Renal cortex interstitium (tissue), 11 donors: ENCODE measurements around the gene ADCYAP1R1. TPM values are rescaled to one million over a fixed set of nuclear protein-coding genes. Genes with fewer than 3 reads are reported as not detected.

Source experiments
- DNase-seq, 11 donors: peaks; one replicate each; pipeline ENCODE4 v3.0.0-alpha.2; 2013; ENCODE audit warnings: low read depth in 9 of 11, low spot score in 4 of 11; ENCODE audit errors: extremely low read depth in 1 of 11
- polyA plus RNA-seq, 3 donors: library from polyadenylated mRNA; unstranded; fragments of 120-200 nt; gene quantifications; one replicate each; pipeline ENCODE4 v1.2.1, GENCODE V29; 2013; ENCODE audit not compliant: insufficient read length in 3 of 3

ADCYAP1R1 gene
- polyA plus RNA-seq, 3 donors: 0.74 to 1.5 (median 0.93) TPM

DNA sequence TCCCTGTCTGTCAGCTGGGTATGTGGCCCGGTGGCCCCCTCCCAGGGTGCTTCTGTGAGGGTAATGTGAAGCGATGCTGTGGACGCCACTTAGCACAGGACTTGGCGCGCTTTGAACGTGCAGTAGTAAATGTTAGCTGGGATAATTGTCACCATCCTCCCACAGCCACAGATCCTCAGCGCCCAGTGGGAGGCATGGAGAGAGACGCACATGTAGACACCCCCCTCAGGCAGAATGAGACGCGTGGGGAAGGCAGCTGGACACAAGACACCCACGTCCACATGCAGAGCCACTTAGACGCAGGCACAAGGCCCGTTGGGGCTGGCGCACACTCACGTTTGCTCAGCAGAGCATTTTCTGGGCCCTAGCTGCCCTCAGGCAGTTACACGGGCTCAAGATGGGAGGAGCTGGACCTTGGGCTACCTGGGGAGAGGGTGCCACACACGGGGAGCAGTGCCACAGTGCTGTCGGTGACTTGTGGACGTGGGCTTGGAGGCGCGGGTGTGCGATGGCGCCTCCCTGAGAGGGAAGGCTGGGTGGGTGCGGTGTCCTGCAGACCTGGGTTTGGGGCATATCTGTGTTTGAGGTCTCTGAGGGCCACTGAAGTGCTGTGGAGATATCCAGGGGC lies 26.4 kb downstream of the ADCYAP1R1 start:
- no peak for DNase-seq

DNA sequence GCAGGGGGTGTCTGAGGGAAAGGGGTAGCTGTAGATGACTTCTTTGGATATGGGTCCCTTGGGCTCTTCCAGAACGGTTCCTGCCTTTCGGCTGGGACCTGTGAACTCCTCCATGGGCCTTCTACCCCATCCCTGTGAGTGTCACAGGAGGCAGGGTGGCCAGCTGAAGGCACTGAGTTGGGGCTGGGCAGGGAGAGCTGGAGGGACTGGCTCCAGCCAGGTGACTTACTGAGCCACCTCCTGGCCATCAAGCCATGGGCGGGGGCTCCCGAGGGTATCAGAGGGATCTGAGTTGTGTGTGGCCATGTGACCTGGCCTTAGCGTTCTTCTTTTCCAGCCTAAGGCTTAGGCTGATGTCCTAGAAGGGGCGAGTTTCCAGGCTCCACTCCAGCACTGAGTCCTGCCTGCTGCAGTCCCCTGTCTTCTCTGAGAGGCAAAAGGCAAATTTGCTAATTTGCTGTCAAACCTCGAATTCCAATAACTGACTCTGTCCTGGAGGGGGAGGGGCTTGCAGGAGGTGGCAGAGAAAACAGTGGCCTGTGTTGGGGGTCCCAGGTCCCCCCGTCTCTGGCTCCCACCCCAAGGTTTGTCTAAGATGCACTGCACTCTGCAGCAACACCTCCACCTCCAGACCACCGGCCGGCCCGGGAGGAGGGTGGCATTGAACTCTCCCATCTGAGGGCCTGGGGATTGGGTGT lies 27.2 kb downstream of the ADCYAP1R1 start:
- DNase-seq: no peak

DNA sequence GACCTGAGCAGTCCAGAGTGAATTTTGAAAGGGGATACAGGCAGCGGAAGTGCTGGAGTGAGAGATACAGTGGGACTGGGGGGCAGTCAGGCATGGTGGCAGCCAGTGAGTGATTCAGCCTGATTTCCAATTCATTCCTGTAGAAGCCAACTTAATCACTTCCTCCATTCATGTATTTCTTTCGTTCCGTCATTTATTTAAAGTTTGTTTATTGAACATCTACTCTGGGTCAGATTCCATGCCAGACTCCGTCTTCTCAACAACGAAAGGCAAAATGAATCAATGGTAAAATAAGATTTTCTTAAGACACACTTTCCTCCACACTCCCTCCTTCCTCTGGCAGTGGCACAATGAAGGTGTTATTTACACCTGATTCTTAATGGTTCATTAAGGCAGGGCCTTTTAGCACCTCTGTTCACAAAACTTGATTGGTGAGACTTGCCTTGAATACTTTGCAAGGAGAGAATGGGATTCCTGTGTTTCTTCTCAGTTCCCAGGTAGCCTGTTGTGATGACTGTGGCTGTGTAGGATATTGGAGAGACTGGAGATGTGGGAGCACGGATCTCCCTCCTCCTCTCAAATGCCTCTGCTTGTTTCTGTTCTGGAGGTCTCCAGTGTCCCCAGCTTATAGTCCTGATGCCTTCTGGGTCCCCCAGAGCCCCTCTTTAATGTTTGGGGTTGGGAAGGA lies 27.9 kb downstream of the ADCYAP1R1 start:
- no peak for DNase-seq

DNA sequence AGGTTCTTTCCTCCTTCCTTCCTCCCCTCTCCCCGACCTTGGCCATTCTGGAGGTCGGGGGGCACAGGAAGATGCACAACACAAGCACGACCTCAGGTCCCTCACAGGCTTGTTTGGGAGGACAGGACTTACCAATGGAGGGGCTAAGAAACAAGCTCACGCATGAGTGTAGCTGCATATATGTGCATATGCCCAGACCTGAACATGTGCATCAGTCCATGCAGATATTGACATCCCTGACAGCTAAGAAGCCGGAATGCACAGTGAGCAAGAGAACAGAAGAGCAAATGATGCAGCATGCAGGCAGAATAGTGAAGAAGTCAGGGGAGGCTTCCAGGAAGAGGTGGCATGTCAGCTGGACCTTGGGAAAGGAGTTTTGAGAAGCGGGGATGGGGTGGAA lies 28.7 kb downstream of the ADCYAP1R1 start:
- DNase-seq: no peak

DNA sequence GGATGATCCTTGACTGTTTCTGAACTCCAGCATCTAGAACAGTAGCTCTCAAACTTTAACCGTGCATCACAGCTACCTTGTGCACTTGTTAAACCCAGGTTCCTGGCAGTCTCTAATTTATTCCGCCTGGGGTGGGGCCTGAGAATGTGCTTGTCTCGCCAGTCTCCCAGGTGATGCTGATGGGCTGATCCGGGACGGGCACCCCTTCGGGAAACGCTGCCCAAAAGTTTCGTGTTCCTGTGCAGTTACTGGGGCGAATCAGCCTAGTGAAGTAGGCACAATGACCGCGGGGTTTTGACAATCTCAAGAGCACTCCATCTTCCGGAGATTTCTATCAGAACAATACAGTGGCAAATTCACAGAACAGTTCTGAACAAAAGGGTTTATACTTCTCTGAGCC lies 29.9 kb downstream of the ADCYAP1R1 start:
- DNase-seq: no peak

DNA sequence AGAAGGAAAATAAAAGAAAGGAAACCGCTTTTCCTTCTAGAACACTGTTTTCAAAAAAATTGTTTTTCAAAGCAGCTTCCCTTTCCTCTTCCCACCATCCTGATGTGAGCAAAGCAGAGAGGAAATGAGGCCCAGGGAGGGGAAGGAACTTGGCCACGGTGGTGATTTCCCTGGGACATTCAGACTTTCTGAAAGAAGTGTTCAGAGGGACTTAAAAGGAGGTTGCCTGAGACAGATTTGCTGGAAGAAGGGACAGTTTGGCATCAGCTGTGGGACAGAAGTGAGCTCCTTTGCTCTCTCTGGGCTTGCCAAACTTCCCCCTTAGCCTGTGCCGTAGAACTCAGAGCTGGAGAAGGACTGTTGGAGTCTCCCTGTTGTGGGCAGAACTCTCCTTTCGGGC lies 30.3 kb downstream of the ADCYAP1R1 start:
- peak in 6 of 11 donors; percentile 8 to 39 (median 20) for DNase-seq

DNA sequence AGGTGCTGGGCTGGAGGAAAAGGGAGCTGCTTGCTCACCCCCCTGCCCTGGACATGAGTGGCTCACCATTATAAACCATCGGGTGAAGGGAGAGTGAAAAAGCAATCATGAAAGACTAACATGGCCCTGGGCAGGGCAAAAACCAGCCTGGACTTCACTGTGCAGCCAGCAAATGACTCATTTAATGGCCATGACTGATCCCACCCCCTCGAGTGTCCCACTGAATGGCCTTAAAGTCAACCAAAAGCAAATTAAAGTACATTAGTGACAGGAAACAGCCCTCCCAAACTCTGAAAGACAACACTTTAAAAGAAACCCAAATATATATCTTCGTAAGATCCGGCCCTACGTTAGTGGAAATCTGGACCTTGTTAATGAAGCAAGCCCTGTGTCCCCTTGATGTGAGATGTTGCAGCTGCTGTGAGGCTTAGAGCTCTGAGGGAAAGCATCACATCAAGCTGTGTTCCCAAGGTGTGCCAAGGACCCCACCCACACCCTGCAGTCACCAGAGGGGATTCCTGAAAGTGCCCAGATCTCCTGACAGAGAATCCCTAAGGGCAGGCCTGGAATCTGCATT lies 31.2 kb downstream of the ADCYAP1R1 start:
- peak in 10 of 11 donors; percentile 25 to 74 (median 47) for DNase-seq

DNA sequence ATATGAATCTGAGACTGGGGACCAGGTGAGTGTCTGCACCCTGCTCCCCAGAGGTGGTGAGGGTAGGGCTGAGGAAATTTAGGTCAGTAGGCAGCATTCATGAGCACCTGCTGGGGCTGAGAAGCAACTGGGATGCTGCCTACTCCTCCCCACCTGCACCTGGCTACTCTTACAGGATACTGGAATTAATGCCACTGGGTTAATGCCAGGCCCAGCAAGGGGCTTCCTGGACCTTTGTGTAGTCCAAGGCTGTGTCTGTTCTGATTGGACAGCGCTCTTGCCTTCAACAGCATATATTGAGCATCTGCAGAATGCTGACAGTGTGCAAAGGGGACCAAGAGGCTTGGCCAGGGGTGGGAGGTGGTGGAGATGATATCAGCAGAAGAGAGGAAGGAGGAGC lies 32.1 kb downstream of the ADCYAP1R1 start:
- no peak for DNase-seq

DNA sequence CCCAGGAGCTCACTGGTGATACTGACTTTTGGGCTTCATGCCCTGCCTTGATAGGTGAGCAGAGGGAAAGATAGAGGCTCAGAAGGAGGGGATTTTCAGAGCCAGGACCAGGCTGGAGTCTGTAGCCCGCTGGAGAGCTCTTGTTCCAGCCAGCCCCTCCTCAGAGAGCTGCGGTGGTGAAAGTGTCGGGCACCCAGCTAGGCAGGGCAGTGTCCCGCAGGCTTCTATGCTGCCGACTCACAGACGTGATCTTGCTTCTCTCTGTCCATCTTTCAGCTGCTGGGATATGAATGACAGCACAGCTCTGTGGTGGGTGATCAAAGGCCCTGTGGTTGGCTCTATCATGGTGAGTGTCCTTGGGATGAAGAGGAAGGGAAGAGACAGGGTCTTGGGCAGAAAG lies 35.2 kb downstream of the ADCYAP1R1 start:
- DNase-seq: no peak

DNA sequence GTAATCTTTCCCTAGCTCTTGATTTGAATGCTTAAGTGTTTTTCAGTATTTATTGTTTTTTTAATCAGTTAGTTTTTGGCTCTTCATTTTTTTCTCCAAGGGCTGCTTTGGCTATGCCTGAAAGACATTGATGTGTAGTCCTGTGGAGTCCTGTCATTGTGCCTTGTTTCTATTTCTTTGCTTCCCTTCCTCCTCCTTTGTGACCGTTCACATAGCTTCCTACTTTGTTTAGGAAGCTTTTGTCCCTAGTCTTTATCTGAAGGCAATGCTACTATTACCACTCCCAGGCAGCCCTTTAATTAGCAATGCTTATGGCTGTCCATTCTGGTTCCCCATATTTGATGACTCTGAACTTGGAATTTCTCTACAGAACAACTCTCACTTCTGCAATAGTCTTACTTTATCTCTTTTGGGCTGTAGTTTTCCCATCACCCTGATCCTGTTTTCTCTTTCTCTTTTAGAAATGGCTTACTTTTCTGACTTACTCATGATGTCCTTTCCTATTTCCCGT lies 39.9 kb downstream of the ADCYAP1R1 start:
- DNase-seq: no peak

DNA sequence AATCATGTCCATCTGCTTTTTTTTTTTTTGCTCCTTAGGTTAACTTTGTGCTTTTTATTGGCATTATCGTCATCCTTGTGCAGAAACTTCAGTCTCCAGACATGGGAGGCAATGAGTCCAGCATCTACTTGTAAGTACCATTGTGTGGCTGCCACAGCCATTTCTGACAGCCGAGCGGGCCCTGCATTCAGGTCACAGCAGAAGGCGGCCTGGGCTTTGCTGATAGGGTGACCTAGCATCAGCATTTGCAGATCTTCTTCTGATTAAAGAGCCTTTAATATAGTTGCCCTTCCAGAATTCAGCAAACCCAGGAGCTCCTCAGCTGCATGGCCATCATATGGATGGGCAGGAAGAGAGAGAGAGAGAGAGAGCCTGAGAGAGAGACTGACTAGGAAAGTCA lies 40.5 kb downstream of the ADCYAP1R1 start:
- DNase-seq: no peak

DNA sequence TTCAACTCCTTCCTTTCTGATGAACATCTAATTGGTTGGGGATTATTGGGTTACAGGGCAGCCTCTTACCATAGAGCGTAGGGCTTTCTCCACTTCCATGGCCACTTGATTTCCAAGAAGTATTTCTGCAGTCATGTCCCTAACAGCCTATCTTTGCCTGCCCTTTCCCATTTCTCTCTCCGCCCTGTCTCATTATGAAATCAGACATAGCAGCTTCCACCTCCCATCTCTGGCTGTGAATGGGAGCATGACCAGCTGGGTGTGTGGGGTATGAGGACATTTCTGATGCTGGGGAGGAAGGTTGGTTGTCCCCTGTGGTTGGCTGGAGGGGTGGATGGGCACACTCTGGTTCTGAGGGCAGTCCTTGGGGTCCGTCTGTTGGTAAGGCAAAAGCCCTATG lies 41.2 kb downstream of the ADCYAP1R1 start:
- DNase-seq: no peak

DNA sequence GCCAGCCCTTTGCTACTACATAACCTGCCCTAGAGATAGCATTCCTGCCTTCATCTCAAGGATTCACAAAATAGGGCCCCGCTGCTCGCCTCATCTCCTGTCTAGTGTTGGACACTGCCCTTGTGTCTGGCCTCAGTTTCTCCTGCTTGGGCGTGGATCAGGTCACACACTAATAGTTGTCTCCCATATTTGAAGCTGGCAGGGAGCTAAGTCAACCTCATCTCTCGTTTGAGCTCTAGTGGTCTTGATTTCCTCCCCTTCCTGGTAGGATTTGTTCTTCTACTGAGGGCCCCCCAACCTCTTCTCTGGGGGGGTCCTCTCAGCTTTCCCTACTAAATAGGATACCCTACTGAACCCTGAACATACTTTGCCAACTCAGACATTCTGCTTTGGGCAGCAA lies 42.2 kb downstream of the ADCYAP1R1 start:
- DNase-seq: no peak

DNA sequence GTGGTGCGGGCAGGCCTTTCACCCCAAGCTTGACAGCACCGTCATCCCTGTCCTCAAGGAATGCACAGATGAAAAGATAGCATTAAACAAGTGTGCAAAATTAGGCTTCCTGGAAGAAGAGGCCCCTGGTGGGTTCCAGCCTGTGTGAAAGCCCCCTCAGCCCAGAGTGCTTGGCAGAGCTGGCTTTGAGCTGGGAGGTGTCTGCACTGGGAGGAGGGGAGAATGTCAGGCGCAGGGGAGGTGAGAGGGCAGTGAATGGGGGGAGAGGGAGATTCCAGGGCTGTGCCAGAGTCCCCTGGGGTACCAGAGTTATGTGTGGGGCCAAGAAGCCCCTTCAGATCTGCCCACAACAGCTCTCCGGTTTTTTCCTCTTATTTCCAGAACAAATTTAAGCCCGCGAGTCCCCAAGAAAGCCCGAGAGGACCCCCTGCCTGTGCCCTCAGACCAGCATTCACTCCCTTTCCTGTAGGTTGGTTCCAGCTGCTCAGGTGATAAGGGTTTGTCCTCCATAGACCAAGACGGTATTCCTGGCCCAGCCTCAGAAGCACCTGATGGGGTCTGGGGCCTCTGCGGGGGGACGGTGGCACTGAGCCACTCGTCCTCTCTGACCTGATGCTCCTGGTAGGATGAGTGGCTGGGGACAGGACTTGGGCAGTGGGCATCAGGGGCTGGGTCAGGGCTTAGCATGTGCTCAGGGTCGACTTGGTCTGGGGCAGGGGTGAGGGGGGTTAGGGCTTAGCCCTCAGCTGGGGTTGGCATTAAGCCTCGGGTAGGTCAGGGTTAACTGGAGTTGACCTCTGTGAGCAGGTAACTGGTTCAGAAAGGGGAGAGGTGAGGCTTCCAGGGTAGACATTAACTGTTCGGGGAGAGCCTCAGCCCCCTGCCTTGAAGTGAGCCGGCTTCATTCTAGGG lies 43.4 kb downstream of the ADCYAP1R1 start:
- no peak for DNase-seq

DNA sequence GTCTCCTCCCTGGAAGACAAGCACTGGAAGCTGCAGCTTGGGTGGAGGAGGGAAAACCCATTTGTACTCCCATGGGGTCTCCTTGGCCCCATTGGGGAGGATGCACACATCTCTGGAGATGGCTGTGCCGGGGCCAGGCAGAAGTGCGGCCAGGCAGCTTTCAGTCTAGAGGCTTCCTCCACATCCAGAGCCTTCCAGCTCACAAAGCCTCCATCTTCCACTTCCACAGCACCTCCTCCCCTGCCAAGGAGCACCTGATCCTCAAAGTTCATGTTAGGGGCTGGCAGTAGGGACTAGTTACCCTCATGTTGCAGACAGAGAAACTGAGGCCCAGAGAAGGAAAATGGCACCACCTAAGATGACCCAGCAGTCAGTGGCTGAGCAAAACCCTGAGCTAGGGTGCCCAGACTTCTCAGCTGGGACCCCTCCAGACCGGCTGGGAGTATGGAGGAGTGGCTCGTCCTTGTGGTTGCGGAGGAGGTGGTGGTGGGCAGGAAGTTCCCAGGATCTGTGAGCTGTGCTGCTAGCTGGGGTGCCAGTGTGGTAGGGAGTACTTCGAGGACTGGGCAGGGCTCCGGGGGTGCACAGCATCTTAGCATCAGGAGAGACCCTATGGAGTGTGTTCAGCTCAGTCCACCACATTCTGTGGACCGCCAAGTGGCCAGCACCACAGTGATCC lies 44.2 kb downstream of the ADCYAP1R1 start:
- DNase-seq: no peak

DNA sequence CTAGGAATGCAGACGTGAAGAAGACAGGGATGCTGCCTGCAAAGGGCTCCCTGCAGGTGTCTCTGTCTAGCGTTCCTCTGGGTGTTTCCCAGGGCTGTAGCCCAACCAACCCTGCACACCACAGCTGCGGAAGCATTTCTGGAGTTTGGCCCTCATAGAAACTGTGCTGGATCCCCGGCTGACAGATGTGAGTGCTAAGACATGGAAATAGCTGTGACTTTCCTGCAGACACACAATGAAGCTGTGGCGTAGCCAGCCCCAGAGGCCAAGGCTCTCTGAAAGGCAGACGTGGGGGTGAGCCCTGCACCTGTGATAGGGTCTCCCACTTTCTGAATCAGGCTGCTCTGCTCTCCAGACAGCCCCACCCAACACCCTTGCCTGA lies 44.8 kb downstream of the ADCYAP1R1 start:
- no peak for DNase-seq

DNA sequence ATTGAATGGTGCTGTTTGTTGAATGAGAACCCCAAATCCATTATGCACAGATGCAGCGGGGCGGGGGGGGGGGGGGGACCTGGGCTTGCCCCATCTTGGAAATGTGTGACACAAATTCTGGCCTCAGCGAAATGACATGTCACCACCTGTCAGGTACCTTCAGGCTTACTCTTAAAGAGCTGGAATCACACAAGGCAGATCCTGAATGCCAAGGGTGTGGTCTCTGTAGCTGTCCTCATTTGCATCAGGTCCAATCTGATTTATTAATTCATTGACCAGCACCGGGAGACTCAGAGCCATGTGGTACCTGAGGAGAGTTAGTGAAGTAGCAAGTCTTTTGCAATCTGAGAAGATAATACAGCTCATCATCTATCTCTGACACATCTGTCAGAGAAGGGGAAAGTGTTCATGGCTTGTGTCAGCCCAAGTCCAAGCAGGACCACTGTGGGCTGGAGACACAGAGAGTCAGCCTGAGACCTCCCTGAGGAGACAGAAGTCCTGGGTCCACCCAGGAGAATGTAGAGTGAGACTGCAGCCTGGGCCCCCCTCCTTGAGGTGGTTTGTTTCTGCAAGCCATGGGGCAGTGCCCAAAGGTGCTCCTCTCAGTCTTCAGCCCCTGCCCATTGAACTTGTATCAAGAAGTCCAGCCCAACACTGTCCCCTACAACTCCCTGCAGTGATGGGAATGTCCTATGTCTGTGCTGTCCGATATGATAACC lies 46.7 kb downstream of the ADCYAP1R1 start:
- DNase-seq: no peak
